AG10803 (cell line): ENCODE measurements around the gene LINS1.

Experiments used
- DNase-seq: peaks from one replicate; pipeline ENCODE4 v3.0.0; 2010; ENCODE audit warnings: low read depth
- H3K4me3 ChIP-seq: 2 replicates; pipeline ENCODE4 v1.5.1; 2011; ENCODE audit warnings: mild to moderate bottlenecking, low read length, control low read depth
- TF ChIP-seq, protein P1 (sequence below): conservative IDR thresholded peaks from 2 replicates; pipeline ENCODE4 v1.5.1; 2011; ENCODE audit warnings: mild to moderate bottlenecking, low read length, control low read depth, inconsistent platforms

The LINS1 gene

GRCh38 chr15:100602064-100602822 is at the start of gene LINS1, which contains the start of gene ASB7:
LINS1 (minus strand) TSS chr15:100602184; CDS start chr15:100580842, 21,342 bp downstream.
ASB7 (plus strand) TSS chr15:100602589; CDS start chr15:100612217, 9,628 bp downstream.
- DNase-seq: peak; percentile 100
- peak within 1 kb of the TSS; percentile 95 for H3K4me3 ChIP-seq
- TF ChIP-seq, protein P1, sequence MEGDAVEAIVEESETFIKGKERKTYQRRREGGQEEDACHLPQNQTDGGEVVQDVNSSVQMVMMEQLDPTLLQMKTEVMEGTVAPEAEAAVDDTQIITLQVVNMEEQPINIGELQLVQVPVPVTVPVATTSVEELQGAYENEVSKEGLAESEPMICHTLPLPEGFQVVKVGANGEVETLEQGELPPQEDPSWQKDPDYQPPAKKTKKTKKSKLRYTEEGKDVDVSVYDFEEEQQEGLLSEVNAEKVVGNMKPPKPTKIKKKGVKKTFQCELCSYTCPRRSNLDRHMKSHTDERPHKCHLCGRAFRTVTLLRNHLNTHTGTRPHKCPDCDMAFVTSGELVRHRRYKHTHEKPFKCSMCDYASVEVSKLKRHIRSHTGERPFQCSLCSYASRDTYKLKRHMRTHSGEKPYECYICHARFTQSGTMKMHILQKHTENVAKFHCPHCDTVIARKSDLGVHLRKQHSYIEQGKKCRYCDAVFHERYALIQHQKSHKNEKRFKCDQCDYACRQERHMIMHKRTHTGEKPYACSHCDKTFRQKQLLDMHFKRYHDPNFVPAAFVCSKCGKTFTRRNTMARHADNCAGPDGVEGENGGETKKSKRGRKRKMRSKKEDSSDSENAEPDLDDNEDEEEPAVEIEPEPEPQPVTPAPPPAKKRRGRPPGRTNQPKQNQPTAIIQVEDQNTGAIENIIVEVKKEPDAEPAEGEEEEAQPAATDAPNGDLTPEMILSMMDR: no peak; the same call in 1 of the 2 replicates

DNA sequence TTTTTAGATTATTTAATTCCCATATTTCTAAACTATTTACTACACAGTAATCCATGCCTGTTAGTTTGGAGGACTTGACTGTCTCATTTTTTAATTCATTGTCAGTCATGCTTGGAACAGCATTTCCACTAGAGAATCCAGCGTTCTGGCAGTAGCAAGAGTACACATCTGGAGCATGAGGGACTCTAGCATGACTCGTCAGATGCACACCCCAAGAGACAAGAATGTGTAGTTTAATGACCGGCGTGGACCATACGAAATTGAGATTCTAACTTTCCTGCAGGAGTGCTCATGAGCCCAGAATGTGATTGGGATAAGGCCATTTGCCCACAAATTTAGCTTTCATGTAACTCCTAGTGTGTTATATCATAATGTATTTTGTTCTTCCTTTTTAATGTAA is 49.3 kb upstream of the LINS1 start:
- TF ChIP-seq, protein P1: peak; percentile 45
- no peak overlapping the region for H3K4me3 ChIP-seq
- peak; percentile 76 for DNase-seq

GRCh38 chr15:100650685-100651084 is 48.7 kb upstream of the LINS1 start:
- TF ChIP-seq, protein P1: no peak
- no peak for DNase-seq
- H3K4me3 ChIP-seq: no peak overlapping the region

DNA sequence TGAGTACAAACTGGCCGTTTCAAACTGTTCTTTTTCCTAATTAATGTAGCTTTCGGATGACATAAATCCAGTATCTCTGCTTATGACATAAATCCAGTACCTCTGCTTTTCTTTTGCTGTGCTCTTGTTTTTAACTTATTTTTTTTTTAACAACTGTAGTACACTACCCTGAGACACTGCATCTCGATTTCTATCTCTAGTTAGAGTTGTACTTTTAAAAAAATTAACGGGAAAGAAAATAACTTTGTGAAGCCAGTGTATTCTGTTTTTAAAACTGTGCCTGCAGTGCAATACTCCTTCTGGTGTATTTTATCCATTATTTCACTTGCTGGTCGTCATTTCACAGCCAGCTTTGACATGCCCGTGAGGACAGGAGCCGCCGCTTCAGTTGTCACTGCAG is 47.0 kb upstream of the LINS1 start:
- no peak for DNase-seq
- TF ChIP-seq, protein P1: no peak
- H3K4me3 ChIP-seq: no peak overlapping the region

GRCh38 chr15:100645671-100646070 is 43.7 kb upstream of the LINS1 start:
- H3K4me3 ChIP-seq: no peak overlapping the region
- TF ChIP-seq, protein P1: no peak
- no peak for DNase-seq

DNA sequence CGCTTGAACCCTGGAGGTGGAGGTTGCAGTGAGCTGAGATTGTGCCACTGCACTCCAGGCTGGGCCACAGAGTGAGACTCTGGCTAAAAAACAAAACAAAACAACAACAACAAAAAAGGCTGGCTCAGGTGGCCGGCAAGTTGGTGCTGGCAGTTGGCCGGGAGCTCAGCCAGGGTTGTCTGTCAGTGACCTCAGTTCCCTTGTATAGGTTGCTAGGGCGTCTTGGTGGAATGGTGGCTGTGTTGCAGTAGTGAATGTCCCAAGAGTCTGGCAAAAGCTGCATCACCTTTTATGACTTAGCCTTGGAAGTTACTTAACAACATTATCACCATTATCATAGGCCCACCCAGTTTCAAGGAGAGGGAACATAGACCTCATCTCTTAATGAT is 41.0 kb upstream of the LINS1 start:
- no peak overlapping the region for H3K4me3 ChIP-seq
- TF ChIP-seq, protein P1: no peak
- no peak for DNase-seq
